ENCODE results near the gene TRAPPC10. TPM values are rescaled to one million over a fixed set of nuclear protein-coding genes. Genes with fewer than 3 reads are reported as not detected.

The TRAPPC10 gene
- total RNA-seq, 1 donor from 2014 or later = 21.4 TPM

DNA sequence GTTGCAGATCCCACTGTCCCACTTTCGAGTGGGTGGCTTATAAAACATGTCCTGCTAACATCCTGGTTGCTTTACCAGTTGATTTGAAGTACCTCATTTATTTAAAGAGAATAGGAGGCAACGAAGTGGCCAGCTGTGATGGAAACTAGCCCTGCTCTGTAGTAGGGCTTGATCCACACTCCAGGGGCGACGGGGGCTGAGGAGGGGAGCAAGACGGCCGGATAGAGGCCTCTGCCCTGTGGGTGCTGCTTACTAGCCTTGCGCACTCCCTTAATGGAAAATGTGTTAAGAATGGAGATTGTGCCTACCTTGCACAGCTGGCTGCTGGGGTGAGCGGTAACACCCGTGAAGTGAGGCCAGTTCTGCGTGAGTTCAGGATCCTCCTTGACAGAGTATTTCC lies 54.0 kb downstream of the TRAPPC10 start:
- no peak for DNase-seq
- TF ChIP-seq, protein P1, sequence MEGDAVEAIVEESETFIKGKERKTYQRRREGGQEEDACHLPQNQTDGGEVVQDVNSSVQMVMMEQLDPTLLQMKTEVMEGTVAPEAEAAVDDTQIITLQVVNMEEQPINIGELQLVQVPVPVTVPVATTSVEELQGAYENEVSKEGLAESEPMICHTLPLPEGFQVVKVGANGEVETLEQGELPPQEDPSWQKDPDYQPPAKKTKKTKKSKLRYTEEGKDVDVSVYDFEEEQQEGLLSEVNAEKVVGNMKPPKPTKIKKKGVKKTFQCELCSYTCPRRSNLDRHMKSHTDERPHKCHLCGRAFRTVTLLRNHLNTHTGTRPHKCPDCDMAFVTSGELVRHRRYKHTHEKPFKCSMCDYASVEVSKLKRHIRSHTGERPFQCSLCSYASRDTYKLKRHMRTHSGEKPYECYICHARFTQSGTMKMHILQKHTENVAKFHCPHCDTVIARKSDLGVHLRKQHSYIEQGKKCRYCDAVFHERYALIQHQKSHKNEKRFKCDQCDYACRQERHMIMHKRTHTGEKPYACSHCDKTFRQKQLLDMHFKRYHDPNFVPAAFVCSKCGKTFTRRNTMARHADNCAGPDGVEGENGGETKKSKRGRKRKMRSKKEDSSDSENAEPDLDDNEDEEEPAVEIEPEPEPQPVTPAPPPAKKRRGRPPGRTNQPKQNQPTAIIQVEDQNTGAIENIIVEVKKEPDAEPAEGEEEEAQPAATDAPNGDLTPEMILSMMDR (IDR thresholded peaks at IDR 0.05; ENCODE audit: borderline replicate concordance) = no peak
- peaks cover 59% of the 10 kb centered on the region for H3K36me3 ChIP-seq
- H3K4me3 ChIP-seq = no peak overlapping the region
- no peaks in the 10 kb centered on the region for H3K27me3 ChIP-seq (ENCODE audit: low read depth)
- peaks cover 3% of the 10 kb centered on the region for H3K4me1 ChIP-seq
- H3K27ac ChIP-seq (replicated peaks) = no peak overlapping the region
- intact Hi-C loops (cut with micrococcal nuclease) = no loop called here
- H3K9me3 ChIP-seq (replicated peaks) = no peaks in the 10 kb centered on the region

DNA sequence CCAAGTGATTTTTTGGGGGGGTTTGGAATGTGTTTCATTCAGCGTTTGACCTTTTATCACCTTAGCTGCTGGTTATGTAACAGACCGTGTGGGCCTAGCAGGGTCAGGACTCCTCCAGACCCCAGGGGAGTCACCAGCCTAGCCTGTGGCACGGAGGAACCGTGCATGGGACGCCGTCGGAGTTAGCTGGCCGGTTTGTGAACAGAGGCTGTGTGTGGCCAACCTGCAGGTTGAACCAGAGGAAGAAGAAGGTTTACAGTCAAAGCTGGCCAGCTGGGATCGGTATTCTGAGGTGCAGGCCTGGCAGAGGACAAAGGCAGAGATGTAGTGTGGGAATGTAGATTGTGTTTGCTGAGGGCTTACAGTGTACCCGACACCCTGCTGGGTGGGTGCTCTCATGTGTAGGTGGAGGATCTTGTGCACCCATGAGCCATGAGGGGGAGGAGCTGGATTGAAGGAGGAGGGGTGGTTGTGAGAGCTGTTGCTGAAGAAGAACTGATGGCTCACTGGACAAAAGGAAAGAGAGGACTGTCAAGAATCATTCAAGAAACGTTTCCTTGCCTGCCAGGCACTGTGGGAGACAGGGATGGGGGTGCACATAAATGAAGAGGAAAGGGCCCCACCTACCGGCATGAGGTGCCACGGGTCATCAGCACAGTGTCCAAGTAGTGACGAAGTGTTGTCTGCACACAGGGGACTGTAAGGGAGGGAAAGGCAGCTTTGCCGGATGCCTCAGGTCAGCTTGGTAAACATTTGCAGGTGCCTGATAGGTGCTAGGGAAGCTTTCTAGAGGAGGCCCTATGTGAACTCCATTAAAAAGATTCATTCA lies 55.1 kb downstream of the TRAPPC10 start:
- Histone ChIP-seq H3K36me3 (peaks cover 52% of the 10 kb centered on the region), H3K4me1 (peaks cover 3% of the 10 kb centered on the region), H3K27ac (replicated peaks) (no peak overlapping the region), H3K4me3 (no peak overlapping the region), H3K27me3 (ENCODE audit: low read depth) (no peaks in the 10 kb centered on the region), H3K9me3 (replicated peaks) (no peaks in the 10 kb centered on the region)
- no peak for DNase-seq
- TF ChIP-seq, protein P1 (IDR thresholded peaks at IDR 0.05; ENCODE audit: borderline replicate concordance) = no peak
- intact Hi-C loops (cut with micrococcal nuclease) = no loop called here

DNA sequence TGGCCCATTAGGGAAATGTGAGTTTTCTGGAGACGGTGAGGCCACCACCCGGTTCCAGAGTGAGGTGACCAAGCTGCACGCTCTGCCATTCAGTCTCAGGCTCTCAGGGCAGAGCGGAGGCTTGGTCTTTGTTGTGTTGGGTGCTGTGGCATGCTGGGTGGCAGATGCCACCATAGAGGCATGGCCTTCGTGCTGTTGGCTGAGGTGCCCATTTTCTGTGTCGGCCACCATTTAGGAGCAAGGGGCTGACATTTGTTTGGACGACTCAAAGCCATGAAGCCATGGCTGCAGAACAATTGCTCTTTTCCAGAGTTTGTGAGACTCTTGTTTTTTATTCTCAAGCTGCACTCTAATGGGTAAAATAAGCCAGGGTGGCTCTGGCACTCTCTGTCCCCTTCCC lies 58.3 kb downstream of the TRAPPC10 start:
- Histone ChIP-seq H3K4me1 (peaks cover 3% of the 10 kb centered on the region), H3K27me3 (ENCODE audit: low read depth) (no peaks in the 10 kb centered on the region), H3K9me3 (replicated peaks) (no peaks in the 10 kb centered on the region), H3K4me3 (no peak overlapping the region), H3K36me3 (peaks cover 41% of the 10 kb centered on the region), H3K27ac (replicated peaks) (no peak overlapping the region)
- intact Hi-C loops (cut with micrococcal nuclease) = no loop called here
- DNase-seq = no peak
- TF ChIP-seq, protein P1 (IDR thresholded peaks at IDR 0.05; ENCODE audit: borderline replicate concordance) = no peak

DNA sequence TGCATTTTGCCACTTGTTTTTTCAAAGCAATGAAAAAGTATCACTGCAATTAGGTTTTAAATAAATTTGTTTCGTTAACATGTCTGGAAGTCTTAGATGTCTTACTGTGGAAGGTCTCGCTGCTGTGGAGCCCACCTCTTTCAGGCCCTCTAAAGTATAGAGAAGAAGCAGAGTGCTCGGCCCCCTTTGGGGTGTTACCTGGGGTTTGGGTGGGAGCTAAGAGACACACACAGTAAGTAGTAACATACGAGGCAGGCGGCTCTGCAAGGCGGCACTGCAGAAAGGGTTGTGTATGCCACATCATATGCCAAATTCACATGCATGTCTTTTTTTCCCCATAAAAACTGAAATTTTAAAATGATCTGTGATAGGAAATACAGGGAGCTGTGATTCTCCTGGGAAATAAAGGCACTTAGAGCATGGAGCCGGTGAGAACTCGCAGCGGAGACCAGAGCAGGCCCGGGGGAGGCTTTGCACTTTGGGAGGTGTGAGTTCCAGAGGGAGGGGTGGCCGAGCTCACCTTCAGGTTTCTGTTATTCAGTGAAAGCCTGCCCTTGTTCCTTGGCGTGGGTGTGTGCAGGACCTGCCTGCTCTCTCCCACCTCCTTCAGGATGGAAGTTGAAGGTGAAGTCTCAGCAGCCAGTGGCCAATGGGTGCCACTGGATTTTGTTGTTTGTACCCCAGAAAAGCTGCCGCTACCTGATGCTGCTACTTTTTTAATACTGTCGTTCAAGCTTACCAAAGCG lies 59.4 kb downstream of the TRAPPC10 start:
- no peak overlapping the region for H3K27ac ChIP-seq (replicated peaks)
- H3K9me3 ChIP-seq (replicated peaks) = no peaks in the 10 kb centered on the region
- peaks cover 3% of the 10 kb centered on the region for H3K4me1 ChIP-seq
- TF ChIP-seq, protein P1 (IDR thresholded peaks at IDR 0.05; ENCODE audit: borderline replicate concordance) = no peak
- H3K27me3 ChIP-seq (ENCODE audit: low read depth) = no peaks in the 10 kb centered on the region
- H3K4me3 ChIP-seq = no peak overlapping the region
- intact Hi-C loops (cut with micrococcal nuclease) = no loop called here
- DNase-seq = no peak
- H3K36me3 ChIP-seq = peaks cover 43% of the 10 kb centered on the region

DNA sequence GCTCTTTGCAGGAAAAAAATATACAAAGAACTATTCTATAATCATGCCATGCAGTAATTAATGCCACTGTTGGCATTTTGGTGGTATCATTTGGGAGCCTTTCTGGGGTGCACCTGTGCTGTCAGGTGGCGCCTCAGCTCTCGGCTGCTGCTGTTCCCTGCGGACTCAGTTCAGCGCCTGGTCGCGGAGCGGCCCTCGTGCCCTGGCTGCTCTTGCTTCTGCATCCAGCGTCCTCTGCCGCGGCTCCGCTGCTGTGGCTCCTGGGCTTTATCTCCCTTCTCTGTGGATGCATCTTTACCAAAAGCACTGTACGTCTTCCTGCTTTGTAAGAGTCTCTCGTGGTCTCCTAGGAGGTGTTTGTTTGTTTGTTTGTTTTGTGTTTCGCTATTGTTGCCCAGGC lies 60.0 kb downstream of the TRAPPC10 start:
- intact Hi-C loops (cut with micrococcal nuclease) = no loop called here
- no peak overlapping the region for H3K4me3 ChIP-seq
- H3K9me3 ChIP-seq (replicated peaks) = no peaks in the 10 kb centered on the region
- TF ChIP-seq, protein P1 (IDR thresholded peaks at IDR 0.05; ENCODE audit: borderline replicate concordance) = no peak
- no peak overlapping the region for H3K27ac ChIP-seq (replicated peaks)
- H3K27me3 ChIP-seq (ENCODE audit: low read depth) = no peaks in the 10 kb centered on the region
- DNase-seq = no peak
- H3K36me3 ChIP-seq = peaks cover 45% of the 10 kb centered on the region
- peaks cover 3% of the 10 kb centered on the region for H3K4me1 ChIP-seq

All from left ventricle myocardium inferior (tissue), 1 donor.